IPS-NIHi11 (cell line): ENCODE measurements around the gene SEBOX.
"Not testable (repeated sequence)": the region's sequence is repeated elsewhere in the genome, so short reads cannot be mapped to it uniquely, and the experiment has no call there.

Experiments
- DNase-seq: peaks from one replicate; pipeline ENCODE4 v3.0.0; 2012; ENCODE audit warnings: mixed read lengths, low spot score

The SEBOX gene

GRCh38 chr17:28338769-28339212, 26.2 kb downstream of the SEBOX start:
- not testable (repeated sequence) for DNase-seq

- no peak for DNase-seq
These were observed 26.8 kb downstream of the SEBOX start for GRCh38 chr17:28338056-28338768.

- peak; percentile 72 for DNase-seq
These were observed 28.8 kb downstream of the SEBOX start for GRCh38 chr17:28335959-28336871.

- DNase-seq, result peak; percentile 92
These were observed 29.6 kb downstream of the SEBOX start, which contains the start of the genes IFT20 and TNFAIP1 for GRCh38 chr17:28335201-28335958. Gene IFT20 (minus strand): TSS chr17:28335472. CDS start chr17:28331985, 3,487 bp downstream. Gene TNFAIP1 (plus strand): TSS chr17:28335761. CDS start chr17:28339522, 3,761 bp downstream.

GRCh38 chr17:28334666-28335200, 30.3 kb downstream of the SEBOX start:
- DNase-seq, result no peak

- DNase-seq, result no peak
These were observed 30.8 kb downstream of the SEBOX start for GRCh38 chr17:28334171-28334570.

- no peak for DNase-seq
These were observed 31.8 kb downstream of the SEBOX start for GRCh38 chr17:28333083-28333746.

- DNase-seq, result no peak
These were observed 33.0 kb downstream of the SEBOX start for GRCh38 chr17:28331891-28332420.

- DNase-seq, result no peak
These were observed 34.3 kb downstream of the SEBOX start for GRCh38 chr17:28330671-28331070.

GRCh38 chr17:28328325-28328724, 36.7 kb downstream of the SEBOX start:
- DNase-seq, result no peak

- no peak for DNase-seq
These were observed 37.3 kb downstream of the SEBOX start for GRCh38 chr17:28327709-28328108.

GRCh38 chr17:28327031-28327607, 37.9 kb downstream of the SEBOX start:
- DNase-seq, result no peak

GRCh38 chr17:28326114-28326513, 38.9 kb downstream of the SEBOX start:
- DNase-seq, result no peak

- DNase-seq, result no peak
These were observed 39.8 kb downstream of the SEBOX start for GRCh38 chr17:28325211-28325610.

- DNase-seq, result no peak
These were observed 40.2 kb downstream of the SEBOX start for GRCh38 chr17:28324781-28325180.

GRCh38 chr17:28324267-28324745, 40.7 kb downstream of the SEBOX start:
- DNase-seq, result no peak

GRCh38 chr17:28320215-28321061, 44.6 kb downstream of the SEBOX start:
- no peak for DNase-seq

- no peak for DNase-seq
These were observed 45.4 kb downstream of the SEBOX start for GRCh38 chr17:28319598-28319935.

GRCh38 chr17:28318759-28319597, 46.0 kb downstream of the SEBOX start, which contains the start of gene TMEM97:
Gene TMEM97 (plus strand): TSS chr17:28319200. CDS start chr17:28319240, 40 bp downstream.
- DNase-seq, result peak; percentile 93
